HG03520 (cell line): Measurements from ENCODE around the gene SLC4A2.
A peak's percentile ranks its signal among the peaks of the same experiment; 100 is the strongest.
"Not testable (repeated sequence)": the region's sequence is repeated elsewhere in the genome, so short reads cannot be mapped to it uniquely, and the experiment has no call there.

ENCODE experiments used
- ATAC-seq: cut with Tn5 transposase; IDR thresholded peaks from one replicate; pipeline ENCODE4 v1.9.1; 2021; ENCODE audit warnings: mild to moderate bottlenecking, moderate library complexity; ENCODE audit not compliant: unreplicated experiment

The SLC4A2 gene

GRCh38 chr7:151059367-151060112 lies at the start of gene SLC4A2:
Gene SLC4A2, plus strand, starts transcription at chr7:151059589. Its CDS starts 2,399 bp downstream, at chr7:151061988.
- peak; percentile 26 for ATAC-seq

- ATAC-seq, result no peak
Observed at GRCh38 chr7:151010037-151010306, 49.4 kb upstream of the SLC4A2 start.

- ATAC-seq, result no peak
Observed at GRCh38 chr7:151010307-151011096, 48.9 kb upstream of the SLC4A2 start.

- ATAC-seq, result no peak
Observed at GRCh38 chr7:151011097-151011409, 48.3 kb upstream of the SLC4A2 start.

- not testable (repeated sequence) for ATAC-seq
Observed at GRCh38 chr7:151011616-151012015, 47.8 kb upstream of the SLC4A2 start.

- no peak for ATAC-seq
Observed at GRCh38 chr7:151012031-151012692, 47.2 kb upstream of the SLC4A2 start.

GRCh38 chr7:151012911-151013347 lies 46.5 kb upstream of the SLC4A2 start:
- no peak for ATAC-seq

- no peak for ATAC-seq
Observed at GRCh38 chr7:151013356-151013732, 46.0 kb upstream of the SLC4A2 start.

- no peak for ATAC-seq
Observed at GRCh38 chr7:151013733-151014497, 45.5 kb upstream of the SLC4A2 start.

GRCh38 chr7:151014950-151015349 lies 44.4 kb upstream of the SLC4A2 start:
- ATAC-seq, result no peak

- ATAC-seq, result no peak
Observed at GRCh38 chr7:151015967-151016366, 43.4 kb upstream of the SLC4A2 start.

GRCh38 chr7:151016505-151016904 lies 42.9 kb upstream of the SLC4A2 start:
- no peak for ATAC-seq

- ATAC-seq, result no peak
Observed at GRCh38 chr7:151016942-151017341, 42.4 kb upstream of the SLC4A2 start.

GRCh38 chr7:151017370-151017952 lies 41.9 kb upstream of the SLC4A2 start:
- ATAC-seq, result no peak

GRCh38 chr7:151017953-151018420 lies 41.4 kb upstream of the SLC4A2 start:
- ATAC-seq, result no peak

GRCh38 chr7:151018421-151019129 lies 40.8 kb upstream of the SLC4A2 start:
- no peak for ATAC-seq

GRCh38 chr7:151019130-151019447 lies 40.3 kb upstream of the SLC4A2 start:
- ATAC-seq, result no peak

- ATAC-seq, result no peak
Observed at GRCh38 chr7:151020231-151020630, 39.2 kb upstream of the SLC4A2 start.

- ATAC-seq, result no peak
Observed at GRCh38 chr7:151023232-151023631, 36.2 kb upstream of the SLC4A2 start.

GRCh38 chr7:151024435-151025056 lies 34.8 kb upstream of the SLC4A2 start, which contains the start of gene ATG9B:
Gene ATG9B, minus strand, starts transcription at chr7:151024494. Its CDS starts 71 bp downstream, at chr7:151024423.
- no peak for ATAC-seq
